HEK293 (cell line): ENCODE results near the gene RUVBL1.
A peak's percentile ranks its signal among the peaks of the same experiment; 100 is the strongest.
"Not testable (repeated sequence)": the region's sequence is repeated elsewhere in the genome, so short reads cannot be mapped to it uniquely, and the experiment has no call there.

ENCODE experiments used
- CTCF ChIA-PET: fragments of 350-600 bp; formaldehyde crosslinking; extraction: SDS; loops from one replicate; lab custom pipeline; 2021; ENCODE audit warnings: antibody characterized with exemption; lab: Yijun Ruan, JAX
- POLR2A ChIA-PET: fragments of 300-600 bp; formaldehyde crosslinking; extraction: SDS; loops from one replicate; lab custom pipeline; 2020; ENCODE audit warnings: antibody characterized with exemption, inconsistent platforms; lab: Yijun Ruan, JAX
- H3K27ac ChIP-seq: fragments of 200-500 bp; sonication (Bioruptor generic); 2 replicates; pipeline ENCODE4 v1.5.1; 2014; ENCODE audit warnings: low read depth, low read length, control low read depth, inconsistent platforms; ENCODE audit errors: extremely low read depth
- H3K36me3 ChIP-seq, 2 experiments: fragments of 200-500 bp in 1 of 2; sonication (Bioruptor generic) in 1 of 2; 1 replicate in 1 of 2; 2 replicates in 1 of 2; pipeline ENCODE4 v1.5.1; 2014 to 2017; ENCODE audit warnings: inconsistent platforms in 2 of 2, low read length in 2 of 2; ENCODE audit not compliant: control insufficient read depth in 2 of 2, insufficient read depth in 1 of 2
- H3K4me1 ChIP-seq: fragments of 200-500 bp; sonication (Bioruptor generic); 2 replicates; pipeline ENCODE4 v1.5.1; 2014; ENCODE audit warnings: mild to moderate bottlenecking, low read length, inconsistent platforms; ENCODE audit not compliant: control insufficient read depth, insufficient read depth
- H3K4me3 ChIP-seq: 2 replicates; pipeline ENCODE4 v1.5.1; 2011; ENCODE audit warnings: low read depth, mild to moderate bottlenecking, control low read depth, low read length, moderate library complexity
- H3K9me3 ChIP-seq: fragments of 200-500 bp; sonication (Bioruptor generic); 2 replicates; pipeline ENCODE4 v1.5.1; 2014; ENCODE audit warnings: low read depth, low read length, inconsistent platforms; ENCODE audit not compliant: control insufficient read depth, insufficient read depth
- FEZF1 ChIP-seq: fragments of 450-650 bp; formaldehyde crosslinking; IDR thresholded peaks from 2 replicates; pipeline ENCODE4 v1.5.1; 2016; ENCODE audit warnings: missing biosample characterization, missing genetic modification characterization
- KLF7 ChIP-seq: fragments of 450-650 bp; formaldehyde crosslinking; IDR thresholded peaks from 2 replicates; pipeline ENCODE4 v1.5.1; 2016; ENCODE audit warnings: missing biosample characterization, missing genetic modification characterization, borderline replicate concordance
- OSR2 ChIP-seq: fragments of 450-650 bp; formaldehyde crosslinking; IDR thresholded peaks from 2 replicates; pipeline ENCODE4 v1.5.1; 2016; ENCODE audit warnings: missing biosample characterization, missing genetic modification characterization
- REST ChIP-seq: fragments of 450-650 bp; formaldehyde crosslinking; IDR thresholded peaks from 2 replicates; pipeline ENCODE4 v1.5.1; 2016; ENCODE audit warnings: missing biosample characterization, missing genetic modification characterization
- SCRT1 ChIP-seq: fragments of 450-650 bp; formaldehyde crosslinking; IDR thresholded peaks from 2 replicates; pipeline ENCODE4 v1.5.1; 2016; ENCODE audit warnings: missing biosample characterization, missing genetic modification characterization, borderline replicate concordance
- YY2 ChIP-seq: fragments of 450-650 bp; formaldehyde crosslinking; IDR thresholded peaks from 2 replicates; pipeline ENCODE4 v1.5.1; 2016; ENCODE audit warnings: missing biosample characterization, missing genetic modification characterization
- ZFP37 ChIP-seq: fragments of 450-650 bp; formaldehyde crosslinking; IDR thresholded peaks from 2 replicates; pipeline ENCODE4 v1.5.1; 2016; ENCODE audit warnings: missing biosample characterization, missing genetic modification characterization
- ZNF121 ChIP-seq: fragments of 450-650 bp; formaldehyde crosslinking; IDR thresholded peaks from 2 replicates; pipeline ENCODE4 v1.5.1; 2016; ENCODE audit warnings: missing biosample characterization, missing genetic modification characterization
- ZNF362 ChIP-seq: fragments of 450-650 bp; formaldehyde crosslinking; IDR thresholded peaks from 2 replicates; pipeline ENCODE4 v1.5.1; 2016; ENCODE audit warnings: missing biosample characterization, missing genetic modification characterization
- TF ChIP-seq, protein P1 (sequence below): fragments of 450-650 bp; formaldehyde crosslinking; IDR thresholded peaks from 2 replicates; pipeline ENCODE4 v1.5.1; 2016; ENCODE audit warnings: missing biosample characterization, missing genetic modification characterization
- TF ChIP-seq, protein P2 (sequence below): fragments of 450-650 bp; formaldehyde crosslinking; IDR thresholded peaks from 2 replicates; pipeline ENCODE4 v1.5.1; 2016; ENCODE audit warnings: missing biosample characterization, missing genetic modification characterization

RUVBL1 gene

DNA sequence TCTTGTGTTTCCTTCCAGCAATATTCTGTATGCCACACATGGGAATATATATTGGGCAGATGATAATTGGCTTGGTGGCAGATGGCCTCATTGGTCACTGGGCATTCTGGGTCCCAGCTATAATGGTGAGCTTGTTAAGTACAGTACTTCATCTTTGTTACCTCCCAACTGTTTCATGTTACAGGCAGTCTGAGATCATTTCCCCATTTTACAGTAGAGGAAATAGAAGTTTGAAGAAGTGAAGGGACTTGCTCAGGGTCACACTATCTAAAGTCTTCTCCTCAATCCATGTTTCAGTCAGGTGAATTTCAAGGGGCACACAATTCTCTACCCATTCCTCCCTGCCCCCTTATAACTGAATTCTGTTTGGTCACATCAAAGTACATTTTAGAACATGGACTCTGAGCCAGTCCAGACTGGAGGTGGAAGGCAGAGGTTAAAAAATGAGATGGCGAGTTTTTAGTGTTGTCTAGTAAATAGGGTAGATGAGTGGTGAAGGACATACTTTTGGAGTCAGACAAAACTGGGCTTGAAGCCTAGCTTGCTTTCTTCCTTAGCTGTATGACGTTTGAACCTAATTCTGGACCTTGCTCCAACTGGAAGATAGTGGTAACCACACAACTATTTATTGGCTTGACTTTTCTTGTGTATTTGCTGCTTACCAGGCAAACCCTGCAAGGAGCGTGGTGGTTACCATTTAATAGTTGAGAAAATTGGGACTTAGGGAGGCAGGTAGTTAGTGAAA, 32.2 kb upstream of the RUVBL1 start (continued):
- TF ChIP-seq REST (tag by site-specific recombination) (no peak), ZFP37 (tag by site-specific recombination) (no peak), SCRT1 (tag by site-specific recombination) (no peak), KLF7 (tag by site-specific recombination) (no peak), ZNF121 (tag by site-specific recombination) (no peak), OSR2 (tag by site-specific recombination) (no peak), ZNF362 (tag by site-specific recombination) (no peak), FEZF1 (tag by site-specific recombination) (no peak), YY2 (tag by site-specific recombination) (no peak)
- TF ChIP-seq, protein P1, sequence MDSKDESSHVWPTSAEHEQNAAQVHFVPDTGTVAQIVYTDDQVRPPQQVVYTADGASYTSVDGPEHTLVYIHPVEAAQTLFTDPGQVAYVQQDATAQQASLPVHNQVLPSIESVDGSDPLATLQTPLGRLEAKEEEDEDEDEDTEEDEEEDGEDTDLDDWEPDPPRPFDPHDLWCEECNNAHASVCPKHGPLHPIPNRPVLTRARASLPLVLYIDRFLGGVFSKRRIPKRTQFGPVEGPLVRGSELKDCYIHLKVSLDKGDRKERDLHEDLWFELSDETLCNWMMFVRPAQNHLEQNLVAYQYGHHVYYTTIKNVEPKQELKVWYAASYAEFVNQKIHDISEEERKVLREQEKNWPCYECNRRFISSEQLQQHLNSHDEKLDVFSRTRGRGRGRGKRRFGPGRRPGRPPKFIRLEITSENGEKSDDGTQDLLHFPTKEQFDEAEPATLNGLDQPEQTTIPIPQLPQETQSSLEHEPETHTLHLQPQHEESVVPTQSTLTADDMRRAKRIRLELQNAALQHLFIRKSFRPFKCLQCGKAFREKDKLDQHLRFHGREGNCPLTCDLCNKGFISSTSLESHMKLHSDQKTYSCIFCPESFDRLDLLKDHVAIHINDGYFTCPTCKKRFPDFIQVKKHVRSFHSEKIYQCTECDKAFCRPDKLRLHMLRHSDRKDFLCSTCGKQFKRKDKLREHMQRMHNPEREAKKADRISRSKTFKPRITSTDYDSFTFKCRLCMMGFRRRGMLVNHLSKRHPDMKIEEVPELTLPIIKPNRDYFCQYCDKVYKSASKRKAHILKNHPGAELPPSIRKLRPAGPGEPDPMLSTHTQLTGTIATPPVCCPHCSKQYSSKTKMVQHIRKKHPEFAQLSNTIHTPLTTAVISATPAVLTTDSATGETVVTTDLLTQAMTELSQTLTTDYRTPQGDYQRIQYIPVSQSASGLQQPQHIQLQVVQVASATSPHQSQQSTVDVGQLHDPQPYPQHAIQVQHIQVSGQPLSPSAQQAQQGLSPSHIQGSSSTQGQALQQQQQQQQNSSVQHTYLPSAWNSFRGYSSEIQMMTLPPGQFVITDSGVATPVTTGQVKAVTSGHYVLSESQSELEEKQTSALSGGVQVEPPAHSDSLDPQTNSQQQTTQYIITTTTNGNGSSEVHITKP, result no peak
- TF ChIP-seq, protein P2, sequence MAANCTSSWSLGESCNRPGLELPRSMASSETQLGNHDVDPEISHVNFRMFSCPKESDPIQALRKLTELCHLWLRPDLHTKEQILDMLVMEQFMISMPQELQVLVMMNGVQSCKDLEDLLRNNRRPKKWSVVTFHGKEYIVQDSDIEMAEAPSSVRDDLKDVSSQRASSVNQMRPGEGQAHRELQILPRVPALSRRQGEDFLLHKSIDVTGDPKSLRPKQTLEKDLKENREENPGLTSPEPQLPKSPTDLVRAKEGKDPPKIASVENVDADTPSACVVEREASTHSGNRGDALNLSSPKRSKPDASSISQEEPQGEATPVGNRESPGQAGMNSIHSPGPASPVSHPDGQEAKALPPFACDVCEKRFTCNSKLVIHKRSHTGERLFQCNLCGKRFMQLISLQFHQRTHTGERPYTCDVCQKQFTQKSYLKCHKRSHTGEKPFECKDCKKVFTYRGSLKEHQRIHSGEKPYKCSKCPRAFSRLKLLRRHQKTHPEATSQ (tag by site-specific recombination), result no peak

DNA sequence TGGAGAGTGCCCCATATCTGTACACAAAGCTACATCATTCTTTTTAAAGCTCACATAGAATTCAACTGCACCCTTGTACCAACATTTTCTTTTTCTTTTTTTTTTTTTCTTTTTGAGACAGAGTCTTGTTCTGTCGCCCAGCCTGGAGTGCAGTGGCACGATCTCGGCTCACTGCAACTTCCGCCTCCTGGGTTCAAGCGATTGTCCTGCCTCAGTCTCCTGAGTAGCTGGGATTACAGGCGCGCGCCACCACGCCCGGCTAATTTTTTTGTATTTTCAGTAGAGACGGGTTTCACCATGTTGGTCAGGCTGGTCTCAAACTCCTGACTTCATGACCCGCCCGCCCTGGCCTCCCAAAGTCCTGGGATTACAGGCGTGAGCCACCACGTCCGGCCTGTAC, 30.7 kb upstream of the RUVBL1 start:
- peaks cover 0 to 27% of the 10 kb centered on the region in 2 experiments; a peak in 2 of 3 replicates for H3K36me3 ChIP-seq
- H3K9me3 ChIP-seq, CTCF ChIA-PET, H3K4me1 ChIP-seq, H3K27ac ChIP-seq: not testable (repeated sequence)
- POLR2A ChIA-PET, result interaction anchor here (0.7 to 0.8 kb wide), 2 partner anchors 60 to 598 kb away, joined by 4 to 6 read pairs; no protein-coding TSS in a partner anchor
- peak overlapping the region; percentile 96 for H3K4me3 ChIP-seq
